ENCODE measurements around the gene MACROD1. TPM values are rescaled to one million over a fixed set of nuclear protein-coding genes. Genes with fewer than 3 reads are reported as not detected.

The MACROD1 gene
- total RNA-seq, 1 donor from 2014 or later, result 61.4 TPM

GRCh38 chr11:64099436-64099835 is 66.5 kb downstream of the MACROD1 start:
- no peaks in the 10 kb centered on the region for H3K27me3 ChIP-seq
- intact Hi-C loops (cut with DNase I), result no loop called here
- no peaks in the 10 kb centered on the region for H3K9me3 ChIP-seq
- TF ChIP-seq POLR2AphosphoS5 (IDR thresholded peaks at IDR 0.05; ENCODE audit: insufficient read depth in 1 of 2, low read depth in 1 of 2) (no peak), POLR2A (IDR thresholded peaks at IDR 0.05) (no peak), CTCF (IDR thresholded peaks at IDR 0.05) (no peak)
- H3K27ac ChIP-seq, result no peak overlapping the region
- H3K36me3 ChIP-seq, result no peaks in the 10 kb centered on the region
- no peak for DNase-seq (ENCODE audit: extremely low spot score in 2 of 2)
- H3K4me1 ChIP-seq, result peaks cover 29% of the 10 kb centered on the region
- H3K4me3 ChIP-seq, result no peak overlapping the region

GRCh38 chr11:64098318-64098831 is 67.5 kb downstream of the MACROD1 start:
- H3K4me3 ChIP-seq, result no peak overlapping the region
- TF ChIP-seq POLR2AphosphoS5 (IDR thresholded peaks at IDR 0.05; ENCODE audit: insufficient read depth in 1 of 2, low read depth in 1 of 2), result no peak
- no peak for TF ChIP-seq POLR2A (IDR thresholded peaks at IDR 0.05)
- no peak for TF ChIP-seq CTCF (IDR thresholded peaks at IDR 0.05)
- no peak overlapping the region for H3K27ac ChIP-seq
- H3K36me3 ChIP-seq, result no peaks in the 10 kb centered on the region
- no peaks in the 10 kb centered on the region for H3K27me3 ChIP-seq
- intact Hi-C loops (cut with DNase I), result no loop called here
- no peak for DNase-seq (ENCODE audit: extremely low spot score in 2 of 2)
- H3K4me1 ChIP-seq, result peaks cover 37% of the 10 kb centered on the region
- H3K9me3 ChIP-seq, result no peaks in the 10 kb centered on the region

- TF ChIP-seq POLR2A (IDR thresholded peaks at IDR 0.05) (no peak), CTCF (IDR thresholded peaks at IDR 0.05) (no peak), POLR2AphosphoS5 (IDR thresholded peaks at IDR 0.05; ENCODE audit: insufficient read depth in 1 of 2, low read depth in 1 of 2) (no peak)
- Histone ChIP-seq H3K4me3 (no peak overlapping the region), H3K36me3 (no peaks in the 10 kb centered on the region), H3K9me3 (no peaks in the 10 kb centered on the region), H3K27me3 (no peaks in the 10 kb centered on the region), H3K27ac (no peak overlapping the region), H3K4me1 (peaks cover 37% of the 10 kb centered on the region)
- no peak for DNase-seq (ENCODE audit: extremely low spot score in 2 of 2)
- intact Hi-C loops (cut with DNase I), result no loop called here
Observed at GRCh38 chr11:64097468-64098317, 68.2 kb downstream of the MACROD1 start.

GRCh38 chr11:64096835-64097234 is 69.1 kb downstream of the MACROD1 start:
- DNase-seq (ENCODE audit: extremely low spot score in 2 of 2), result no peak
- Histone ChIP-seq H3K27me3 (no peaks in the 10 kb centered on the region), H3K4me1 (peaks cover 30% of the 10 kb centered on the region), H3K4me3 (no peak overlapping the region), H3K9me3 (no peaks in the 10 kb centered on the region), H3K27ac (no peak overlapping the region), H3K36me3 (no peaks in the 10 kb centered on the region)
- TF ChIP-seq POLR2A (IDR thresholded peaks at IDR 0.05), result no peak
- no peak for TF ChIP-seq CTCF (IDR thresholded peaks at IDR 0.05)
- TF ChIP-seq POLR2AphosphoS5 (IDR thresholded peaks at IDR 0.05; ENCODE audit: insufficient read depth in 1 of 2, low read depth in 1 of 2), result no peak
- intact Hi-C loops (cut with DNase I), result no loop called here

- intact Hi-C loops (cut with DNase I), result no loop called here
- Histone ChIP-seq H3K27ac (no peak overlapping the region), H3K4me3 (no peak overlapping the region), H3K9me3 (no peaks in the 10 kb centered on the region), H3K27me3 (no peaks in the 10 kb centered on the region), H3K36me3 (no peaks in the 10 kb centered on the region), H3K4me1 (peaks cover 21% of the 10 kb centered on the region)
- DNase-seq (ENCODE audit: extremely low spot score in 2 of 2), result no peak
- TF ChIP-seq POLR2AphosphoS5 (IDR thresholded peaks at IDR 0.05; ENCODE audit: insufficient read depth in 1 of 2, low read depth in 1 of 2) (no peak), CTCF (IDR thresholded peaks at IDR 0.05) (no peak), POLR2A (IDR thresholded peaks at IDR 0.05) (no peak)
Observed at GRCh38 chr11:64095949-64096348, 70.0 kb downstream of the MACROD1 start.
